Measurements from ENCODE around the gene NDUFV2.

The NDUFV2 gene

GRCh38 chr18:9102508-9103375, at the start of gene NDUFV2:
Gene NDUFV2, plus strand, starts transcription at chr18:9102699. Its CDS starts 45 bp downstream, at chr18:9102744.
- no peak for TF ChIP-seq CTCF (IDR thresholded peaks at IDR 0.05; ENCODE audit: low read depth, low read length, missing control alignments)
- peak; percentile 80 for DNase-seq (ENCODE audit: low read depth)
- peak within 1 kb of the TSS; percentile 86 for H3K4me3 ChIP-seq (ENCODE audit: low read depth, low read length)

GRCh38 chr18:9053814-9054213, 48.7 kb upstream of the NDUFV2 start:
- no peak for TF ChIP-seq CTCF (IDR thresholded peaks at IDR 0.05; ENCODE audit: low read depth, low read length, missing control alignments)
- no peak for DNase-seq (ENCODE audit: low read depth)
- H3K4me3 ChIP-seq (ENCODE audit: low read depth, low read length) = no peak overlapping the region

- H3K4me3 ChIP-seq (ENCODE audit: low read depth, low read length) = no peak overlapping the region
- DNase-seq (ENCODE audit: low read depth) = no peak
- TF ChIP-seq CTCF (IDR thresholded peaks at IDR 0.05; ENCODE audit: low read depth, low read length, missing control alignments) = no peak
Observed at GRCh38 chr18:9055185-9055584, 47.3 kb upstream of the NDUFV2 start.

GRCh38 chr18:9055626-9056025, 46.9 kb upstream of the NDUFV2 start:
- DNase-seq (ENCODE audit: low read depth) = no peak
- no peak overlapping the region for H3K4me3 ChIP-seq (ENCODE audit: low read depth, low read length)
- no peak for TF ChIP-seq CTCF (IDR thresholded peaks at IDR 0.05; ENCODE audit: low read depth, low read length, missing control alignments)

- H3K4me3 ChIP-seq (ENCODE audit: low read depth, low read length) = no peak overlapping the region
- DNase-seq (ENCODE audit: low read depth) = no peak
- no peak for TF ChIP-seq CTCF (IDR thresholded peaks at IDR 0.05; ENCODE audit: low read depth, low read length, missing control alignments)
Observed at GRCh38 chr18:9057646-9058045, 44.9 kb upstream of the NDUFV2 start.

- no peak for DNase-seq (ENCODE audit: low read depth)
- no peak for TF ChIP-seq CTCF (IDR thresholded peaks at IDR 0.05; ENCODE audit: low read depth, low read length, missing control alignments)
- H3K4me3 ChIP-seq (ENCODE audit: low read depth, low read length) = no peak overlapping the region
Observed at GRCh38 chr18:9058406-9058805, 44.1 kb upstream of the NDUFV2 start.

GRCh38 chr18:9062418-9062751, 40.1 kb upstream of the NDUFV2 start:
- H3K4me3 ChIP-seq (ENCODE audit: low read depth, low read length) = peak overlapping the region; percentile 15; the same call in 1 of the 2 replicates
- TF ChIP-seq CTCF (IDR thresholded peaks at IDR 0.05; ENCODE audit: low read depth, low read length, missing control alignments) = no peak
- no peak for DNase-seq (ENCODE audit: low read depth)

Measured in GM12864 (cell line).